Measurements from ENCODE around the gene ZNF394. TPM values are rescaled to one million over a fixed set of nuclear protein-coding genes. Genes with fewer than 3 reads are reported as not detected.

The ZNF394 gene
- total and polyA plus RNA-seq, 9 of the 15 experiments (the other 6 are each of a cell fraction or from before 2014, with no cell fraction given) = 2.9 to 32.2 (median 24.2) TPM

DNA sequence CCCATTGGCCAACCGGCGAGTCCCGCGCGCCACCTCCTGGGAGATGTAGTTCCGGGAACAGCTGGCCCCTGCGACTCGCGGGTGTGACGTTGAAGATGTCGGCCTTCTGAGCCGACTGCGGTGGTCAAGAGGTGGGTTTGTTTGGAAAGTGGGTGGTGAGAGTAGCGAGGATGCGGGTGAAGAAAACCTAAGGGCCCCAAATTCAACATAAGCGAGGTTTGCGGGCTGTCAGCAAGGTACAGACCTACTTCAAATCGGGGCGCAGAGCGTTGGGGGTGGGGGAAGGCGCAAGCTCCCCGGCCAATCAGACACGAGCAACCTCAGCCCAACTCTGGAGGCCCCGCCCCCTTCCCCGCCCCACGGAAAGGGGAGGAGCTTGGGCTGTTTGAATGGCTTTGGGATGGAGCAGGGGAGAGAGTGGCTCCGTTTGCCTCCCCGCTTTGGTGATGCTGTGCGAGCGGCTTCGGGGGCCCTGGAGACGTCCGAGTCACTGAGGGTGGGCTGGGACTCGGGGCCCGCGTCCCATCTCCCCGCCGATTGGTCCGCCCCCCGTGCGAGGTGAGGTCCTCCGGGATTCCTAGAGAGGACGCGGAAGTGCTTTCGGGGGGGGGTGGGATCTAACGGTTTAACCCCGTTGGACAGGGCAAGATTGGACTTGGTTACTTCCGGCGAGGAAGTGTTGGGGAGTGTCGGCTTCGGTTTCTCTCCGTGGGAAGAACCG is 4.7 kb upstream of the ZNF394 start, which contains the start of gene ZKSCAN5 (continued):
- TF ChIP-seq, protein P1, sequence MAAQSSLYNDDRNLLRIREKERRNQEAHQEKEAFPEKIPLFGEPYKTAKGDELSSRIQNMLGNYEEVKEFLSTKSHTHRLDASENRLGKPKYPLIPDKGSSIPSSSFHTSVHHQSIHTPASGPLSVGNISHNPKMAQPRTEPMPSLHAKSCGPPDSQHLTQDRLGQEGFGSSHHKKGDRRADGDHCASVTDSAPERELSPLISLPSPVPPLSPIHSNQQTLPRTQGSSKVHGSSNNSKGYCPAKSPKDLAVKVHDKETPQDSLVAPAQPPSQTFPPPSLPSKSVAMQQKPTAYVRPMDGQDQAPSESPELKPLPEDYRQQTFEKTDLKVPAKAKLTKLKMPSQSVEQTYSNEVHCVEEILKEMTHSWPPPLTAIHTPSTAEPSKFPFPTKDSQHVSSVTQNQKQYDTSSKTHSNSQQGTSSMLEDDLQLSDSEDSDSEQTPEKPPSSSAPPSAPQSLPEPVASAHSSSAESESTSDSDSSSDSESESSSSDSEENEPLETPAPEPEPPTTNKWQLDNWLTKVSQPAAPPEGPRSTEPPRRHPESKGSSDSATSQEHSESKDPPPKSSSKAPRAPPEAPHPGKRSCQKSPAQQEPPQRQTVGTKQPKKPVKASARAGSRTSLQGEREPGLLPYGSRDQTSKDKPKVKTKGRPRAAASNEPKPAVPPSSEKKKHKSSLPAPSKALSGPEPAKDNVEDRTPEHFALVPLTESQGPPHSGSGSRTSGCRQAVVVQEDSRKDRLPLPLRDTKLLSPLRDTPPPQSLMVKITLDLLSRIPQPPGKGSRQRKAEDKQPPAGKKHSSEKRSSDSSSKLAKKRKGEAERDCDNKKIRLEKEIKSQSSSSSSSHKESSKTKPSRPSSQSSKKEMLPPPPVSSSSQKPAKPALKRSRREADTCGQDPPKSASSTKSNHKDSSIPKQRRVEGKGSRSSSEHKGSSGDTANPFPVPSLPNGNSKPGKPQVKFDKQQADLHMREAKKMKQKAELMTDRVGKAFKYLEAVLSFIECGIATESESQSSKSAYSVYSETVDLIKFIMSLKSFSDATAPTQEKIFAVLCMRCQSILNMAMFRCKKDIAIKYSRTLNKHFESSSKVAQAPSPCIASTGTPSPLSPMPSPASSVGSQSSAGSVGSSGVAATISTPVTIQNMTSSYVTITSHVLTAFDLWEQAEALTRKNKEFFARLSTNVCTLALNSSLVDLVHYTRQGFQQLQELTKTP (IDR thresholded peaks at IDR 0.05; ENCODE audit: low read depth in 1 of 2, partially characterized antibody in 2 of 2) = peak; percentile 36 to 89
- peak; percentile 89 for TF ChIP-seq SUPT5H (IDR thresholded peaks at IDR 0.05)
- TF ChIP-seq FOXA3 (CRISPR knock-in tag; conservative IDR thresholded peaks at IDR 0.05 in 1 of 2, IDR thresholded peaks at IDR 0.05 in 1 of 2) = no peak
- TF ChIP-seq ZNF707 (CRISPR knock-in tag; conservative IDR thresholded peaks at IDR 0.05) = no peak
- TF ChIP-seq, protein P2, sequence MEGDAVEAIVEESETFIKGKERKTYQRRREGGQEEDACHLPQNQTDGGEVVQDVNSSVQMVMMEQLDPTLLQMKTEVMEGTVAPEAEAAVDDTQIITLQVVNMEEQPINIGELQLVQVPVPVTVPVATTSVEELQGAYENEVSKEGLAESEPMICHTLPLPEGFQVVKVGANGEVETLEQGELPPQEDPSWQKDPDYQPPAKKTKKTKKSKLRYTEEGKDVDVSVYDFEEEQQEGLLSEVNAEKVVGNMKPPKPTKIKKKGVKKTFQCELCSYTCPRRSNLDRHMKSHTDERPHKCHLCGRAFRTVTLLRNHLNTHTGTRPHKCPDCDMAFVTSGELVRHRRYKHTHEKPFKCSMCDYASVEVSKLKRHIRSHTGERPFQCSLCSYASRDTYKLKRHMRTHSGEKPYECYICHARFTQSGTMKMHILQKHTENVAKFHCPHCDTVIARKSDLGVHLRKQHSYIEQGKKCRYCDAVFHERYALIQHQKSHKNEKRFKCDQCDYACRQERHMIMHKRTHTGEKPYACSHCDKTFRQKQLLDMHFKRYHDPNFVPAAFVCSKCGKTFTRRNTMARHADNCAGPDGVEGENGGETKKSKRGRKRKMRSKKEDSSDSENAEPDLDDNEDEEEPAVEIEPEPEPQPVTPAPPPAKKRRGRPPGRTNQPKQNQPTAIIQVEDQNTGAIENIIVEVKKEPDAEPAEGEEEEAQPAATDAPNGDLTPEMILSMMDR (IDR thresholded peaks at IDR 0.05 in 2 of 3, conservative IDR thresholded peaks at IDR 0.05 in 1 of 3; ENCODE audit: insufficient read depth in 2 of 3, low read depth in 1 of 3, low read length in 3 of 3) = 0 out of 6 replicates have a peak, but pooled peaks of 1 of the 3 experiments have one; percentile 8
- peak; percentile 72 to 84; a peak in 3 of 4 replicates for TF ChIP-seq ETV6 (IDR thresholded peaks at IDR 0.05; ENCODE audit: borderline replicate concordance in 1 of 2, low read depth in 2 of 2, low read length in 1 of 2)
- TF ChIP-seq ETV6 (CRISPR knock-in tag; IDR thresholded peaks at IDR 0.05; ENCODE audit: borderline replicate concordance) = no peak
- no peak for TF ChIP-seq SAFB2 (IDR thresholded peaks at IDR 0.05; ENCODE audit: borderline replicate concordance, low read depth, low read length, severe bottlenecking)
- TF ChIP-seq RBFOX2 (IDR thresholded peaks at IDR 0.05; ENCODE audit: low read depth, low read length) = peak; percentile 87
- peak; percentile 29; the same call in 1 of the 2 replicates for TF ChIP-seq KLF13 (tag; IDR thresholded peaks at IDR 0.05; ENCODE audit: borderline replicate concordance, low read depth)
- TF ChIP-seq, protein P3, sequence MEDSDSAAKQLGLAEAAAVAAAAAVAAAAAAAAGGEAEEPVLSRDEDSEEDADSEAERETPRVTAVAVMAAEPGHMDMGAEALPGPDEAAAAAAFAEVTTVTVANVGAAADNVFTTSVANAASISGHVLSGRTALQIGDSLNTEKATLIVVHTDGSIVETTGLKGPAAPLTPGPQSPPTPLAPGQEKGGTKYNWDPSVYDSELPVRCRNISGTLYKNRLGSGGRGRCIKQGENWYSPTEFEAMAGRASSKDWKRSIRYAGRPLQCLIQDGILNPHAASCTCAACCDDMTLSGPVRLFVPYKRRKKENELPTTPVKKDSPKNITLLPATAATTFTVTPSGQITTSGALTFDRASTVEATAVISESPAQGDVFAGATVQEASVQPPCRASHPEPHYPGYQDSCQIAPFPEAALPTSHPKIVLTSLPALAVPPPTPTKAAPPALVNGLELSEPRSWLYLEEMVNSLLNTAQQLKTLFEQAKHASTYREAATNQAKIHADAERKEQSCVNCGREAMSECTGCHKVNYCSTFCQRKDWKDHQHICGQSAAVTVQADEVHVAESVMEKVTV (CRISPR knock-in tag; IDR thresholded peaks at IDR 0.05) = no peak
- TF ChIP-seq MTA1 (IDR thresholded peaks at IDR 0.05; ENCODE audit: borderline replicate concordance) = peak; percentile 91
- 0 out of 2 replicates have a peak, but pooled peaks have one; percentile 50 for TF ChIP-seq TGIF2 (CRISPR knock-in tag; IDR thresholded peaks at IDR 0.05)
- TF ChIP-seq PML (IDR thresholded peaks at IDR 0.05; ENCODE audit: low read length) = peak; percentile 80; the same call in 1 of the 2 replicates
- TF ChIP-seq POLR2H (tag; IDR thresholded peaks at IDR 0.05; ENCODE audit: low read depth) = peak; percentile 61; the same call in 1 of the 2 replicates
- TF ChIP-seq OTX1 (CRISPR knock-in tag; IDR thresholded peaks at IDR 0.05) = peak; percentile 95
- TF ChIP-seq CEBPB (tag; IDR thresholded peaks at IDR 0.05) = peak; percentile 42; the same call in 1 of the 2 replicates
- peak; percentile 59; the same call in 1 of the 2 replicates for TF ChIP-seq SIN3B (IDR thresholded peaks at IDR 0.05; ENCODE audit: low read depth)
- peak; percentile 8; the same call in 1 of the 2 replicates for TF ChIP-seq NR4A1 (CRISPR knock-in tag; IDR thresholded peaks at IDR 0.05)
- no peak for TF ChIP-seq NR4A1 (tag; IDR thresholded peaks at IDR 0.05)

All from K562 (cell line).